HG03520 (cell line): ENCODE measurements around the gene RICTOR.

Source experiments
- ATAC-seq: cut with Tn5 transposase; IDR thresholded peaks from one replicate; pipeline ENCODE4 v1.9.1; 2021; ENCODE audit warnings: mild to moderate bottlenecking, moderate library complexity; ENCODE audit not compliant: unreplicated experiment

The RICTOR gene

DNA sequence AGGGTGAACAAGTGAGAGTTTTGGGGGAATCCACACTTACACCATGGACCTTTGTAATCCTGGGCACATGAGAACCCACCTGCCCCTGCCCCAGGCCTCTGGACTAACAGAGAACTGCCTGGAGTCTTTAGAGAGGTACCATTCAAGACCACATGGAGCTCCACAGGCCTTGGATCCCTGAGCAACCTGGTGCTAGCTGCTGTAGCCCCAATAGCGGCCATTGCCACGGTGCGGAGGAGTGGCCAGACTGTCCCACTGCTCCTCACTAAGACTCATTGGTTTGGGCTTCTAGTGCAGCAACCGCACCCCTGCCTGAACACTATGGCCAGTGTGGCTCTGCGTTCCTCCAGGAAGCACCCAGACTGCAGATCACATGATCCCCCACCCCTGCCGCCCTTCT lies 182.6 kb downstream of the RICTOR start:
- ATAC-seq = no peak

DNA sequence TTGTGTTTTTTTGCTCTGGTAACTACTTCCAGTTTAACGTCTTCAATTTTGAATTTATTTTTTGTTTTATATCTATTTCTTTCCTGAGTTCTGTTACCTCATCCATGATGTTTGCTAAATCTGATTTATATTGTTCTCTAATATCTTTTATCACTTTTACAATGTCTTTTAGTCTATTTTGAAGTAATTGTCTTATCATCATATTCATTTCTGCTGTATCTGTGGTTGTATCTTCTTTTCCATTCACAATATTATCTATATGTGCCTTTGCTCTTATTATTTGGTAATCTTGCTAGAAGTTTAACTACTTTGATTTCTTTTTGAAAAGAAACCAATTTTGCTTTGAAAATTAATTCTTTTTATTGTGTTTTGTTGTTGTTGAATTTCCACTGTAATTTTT lies 184.8 kb downstream of the RICTOR start:
- ATAC-seq = no peak

DNA sequence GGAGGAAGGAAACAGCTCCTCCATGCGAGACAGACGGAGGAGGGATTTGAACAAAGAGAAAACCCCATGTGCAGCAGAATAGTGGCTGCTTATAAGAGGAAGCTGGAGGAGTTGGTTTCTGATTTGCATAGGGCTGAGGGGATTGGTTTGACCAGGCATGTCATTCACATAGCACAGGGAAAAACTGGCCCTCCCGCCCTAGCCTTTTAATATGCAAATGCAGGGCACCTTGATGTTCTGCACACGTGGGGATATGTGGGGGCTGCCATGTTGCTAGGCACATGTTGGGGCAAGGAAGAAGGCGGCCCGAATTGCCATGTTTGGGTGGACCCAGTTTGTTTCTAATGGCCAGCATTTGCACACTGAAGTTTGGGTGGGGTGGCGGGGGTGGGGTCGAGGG lies 186.2 kb downstream of the RICTOR start:
- no peak for ATAC-seq
